Right cardiac atrium (tissue), 5 donors: ENCODE results near the gene MACO1. TPM values are rescaled to one million over a fixed set of nuclear protein-coding genes. Genes with fewer than 3 reads are reported as not detected.
"Not testable (repeated sequence)": the region's sequence is repeated elsewhere in the genome, so short reads cannot be mapped to it uniquely, and the experiment has no call there.

Source experiments
- ATAC-seq, 2 donors: fragments of 200-7000 bp; cut with Tn5 transposase; one replicate each; pipeline versions ENCODE4 v1.8.0 to v1.9.1; 2020; ENCODE audit warnings: moderate library complexity in 2 of 2, mild to moderate bottlenecking in 1 of 2
- DNase-seq, 3 donors: peaks; one replicate each; pipeline ENCODE4 v3.0.0-alpha.2; 2020
- H3K27ac ChIP-seq: one replicate; pipeline ENCODE4 v1.5.1; 2013; ENCODE audit warnings: mild to moderate bottlenecking, low read length, control low read depth, moderate library complexity
- H3K27me3 ChIP-seq: one replicate; pipeline ENCODE4 v1.6.1; 2013; ENCODE audit not compliant: control insufficient read depth, insufficient read depth
- H3K4me1 ChIP-seq: one replicate; pipeline ENCODE4 v1.6.1; 2013; ENCODE audit warnings: low read length; ENCODE audit not compliant: control insufficient read depth, insufficient read depth
- H3K4me3 ChIP-seq: one replicate; pipeline ENCODE4 v1.5.1; 2013; ENCODE audit warnings: low read length, control low read depth
- H3K9me3 ChIP-seq: one replicate; pipeline ENCODE4 v1.6.1; 2013; ENCODE audit warnings: low read length; ENCODE audit not compliant: control insufficient read depth
- WGBS: extraction: QIAGEN DNeasy Blood & Tissue Kit; methylation state at CpG from one replicate; pipeline ENCODE4 v1.1.7; 2013; 5-methylcytosine and 5-hydroxymethylcytosine counted together
- intact Hi-C, 4 donors: fragments of 100-400 bp; cut with DNase I; formaldehyde crosslinking; loops; one replicate each; pipeline versions ENCODE4 v1.11.0 to v1.14.0; 2022 to 2023
- polyA plus RNA-seq: library from polyadenylated mRNA; stranded (reverse); fragments of 200-250 nt; gene quantifications from one replicate; pipeline ENCODE4 v1.2.3, GENCODE V29; 2013
- total RNA-seq, 4 donors: library from RNA; stranded (reverse); fragmentation: NEBNext Ultra II Directional; extraction: Animal tissue kit (Norgen Biotek cat#: 25700); gene quantifications; one replicate each; pipeline ENCODE4 v1.2.1, GENCODE V29; 2021
- donor health status: healthy with polysubstance abuse.
- donor health status: DM: no; HTN: yes; CAD: no.
- donor health status: DM: no; HTN: no; CAD: no.
- donor health status: DM: no; HTN: yes; CAD: no; lungs with severe emphysema.
- donor health status: DM: yes; HTN: yes; CAD: no.

The MACO1 gene
- total and polyA plus RNA-seq, 5 donors: 8.8 to 20.2 (median 17.1) TPM

GRCh38 chr1:25437672-25438071 lies 7.0 kb downstream of the MACO1 start:
- ATAC-seq: no peak

GRCh38 chr1:25439287-25439686 lies 8.6 kb downstream of the MACO1 start:
- ATAC-seq: no peak
- no peaks in the 10 kb centered on the region for H3K9me3 ChIP-seq
- no peaks in the 10 kb centered on the region for H3K27me3 ChIP-seq
- WGBS: 98% methylated on average over 6 of the region's 6 CpGs
- H3K4me1 ChIP-seq: no peaks in the 10 kb centered on the region
- no peak overlapping the region for H3K27ac ChIP-seq
- intact Hi-C loops: loop anchor here in 1 of 4 donors (10.0 kb wide), 1 partner anchor 46 kb away; no protein-coding TSS in a partner anchor
- H3K4me3 ChIP-seq: no peak overlapping the region
- no peak for DNase-seq

More at GRCh38 chr1:25437672-25438071, 7.0 kb downstream of the MACO1 start:
- DNase-seq: no peak
- Histone ChIP-seq H3K4me3 (no peak overlapping the region), H3K27ac (no peak overlapping the region), H3K9me3 (no peaks in the 10 kb centered on the region), H3K4me1 (peaks cover 3% of the 10 kb centered on the region), H3K27me3 (no peaks in the 10 kb centered on the region)
- intact Hi-C loops: loop anchor here in 1 of 4 donors (10.0 kb wide), 1 partner anchor 47 kb away; no protein-coding TSS in a partner anchor
- WGBS: 97% methylated on average over 8 of the region's 8 CpGs

- Histone ChIP-seq H3K4me1 (no peaks in the 10 kb centered on the region), H3K9me3 (no peaks in the 10 kb centered on the region), H3K27ac (no peak overlapping the region), H3K4me3 (no peak overlapping the region), H3K27me3 (no peaks in the 10 kb centered on the region)
- intact Hi-C loops: no loop called here
- peak; percentile 29 to 80 for ATAC-seq
- 43% methylated on average over 1 of the region's 1 CpG for WGBS
- no peak for DNase-seq
Measured at GRCh38 chr1:25442178-25442577, 11.5 kb downstream of the MACO1 start.

GRCh38 chr1:25443030-25443699 lies 12.5 kb downstream of the MACO1 start:
- Histone ChIP-seq H3K27me3 (no peaks in the 10 kb centered on the region), H3K4me3 (no peak overlapping the region), H3K27ac (no peak overlapping the region), H3K9me3 (no peaks in the 10 kb centered on the region), H3K4me1 (no peaks in the 10 kb centered on the region)
- no peak for ATAC-seq
- 88% methylated on average over 4 of the region's 4 CpGs for WGBS
- no peak for DNase-seq
- intact Hi-C loops: no loop called here

- H3K9me3 ChIP-seq, H3K27me3 ChIP-seq, DNase-seq, H3K4me3 ChIP-seq, ATAC-seq, H3K4me1 ChIP-seq, H3K27ac ChIP-seq, intact Hi-C loops: not testable (repeated sequence)
- WGBS: 94% methylated on average over 5 of the region's 5 CpGs
Measured at GRCh38 chr1:25444604-25445003, 13.9 kb downstream of the MACO1 start.

- H3K27ac ChIP-seq: no peak overlapping the region
- H3K4me3 ChIP-seq: no peak overlapping the region
- ATAC-seq: no peak
- no peaks in the 10 kb centered on the region for H3K27me3 ChIP-seq
- intact Hi-C loops: no loop called here
- H3K4me1 ChIP-seq: no peaks in the 10 kb centered on the region
- no peak for DNase-seq
- WGBS: 79% methylated on average over 2 of the region's 2 CpGs
- no peaks in the 10 kb centered on the region for H3K9me3 ChIP-seq
Measured at GRCh38 chr1:25445993-25446538, 15.4 kb downstream of the MACO1 start.

- no peaks in the 10 kb centered on the region for H3K27me3 ChIP-seq
- no peaks in the 10 kb centered on the region for H3K9me3 ChIP-seq
- DNase-seq: no peak
- intact Hi-C loops: no loop called here
- no peak for ATAC-seq
- H3K4me1 ChIP-seq: no peaks in the 10 kb centered on the region
- H3K27ac ChIP-seq: no peak overlapping the region
- no peak overlapping the region for H3K4me3 ChIP-seq
Measured at GRCh38 chr1:25447547-25447946, 16.9 kb downstream of the MACO1 start.

GRCh38 chr1:25450891-25451290 lies 20.2 kb downstream of the MACO1 start:
- Histone ChIP-seq H3K4me1 (no peaks in the 10 kb centered on the region), H3K27me3 (no peaks in the 10 kb centered on the region), H3K27ac (no peak overlapping the region), H3K4me3 (no peak overlapping the region), H3K9me3 (no peaks in the 10 kb centered on the region)
- WGBS: 91% methylated on average over 2 of the region's 2 CpGs
- DNase-seq (no peak), ATAC-seq (no peak)
- intact Hi-C loops: no loop called here

GRCh38 chr1:25451908-25452307 lies 21.2 kb downstream of the MACO1 start:
- Histone ChIP-seq H3K4me3 (no peak overlapping the region), H3K4me1 (no peaks in the 10 kb centered on the region), H3K27ac (no peak overlapping the region), H3K9me3 (no peaks in the 10 kb centered on the region), H3K27me3 (no peaks in the 10 kb centered on the region)
- DNase-seq (no peak), ATAC-seq (no peak)
- 93% methylated on average over 3 of the region's 3 CpGs for WGBS
- intact Hi-C loops: no loop called here

- no peaks in the 10 kb centered on the region for H3K27me3 ChIP-seq
- DNase-seq (no peak), ATAC-seq (no peak)
- H3K9me3 ChIP-seq: no peaks in the 10 kb centered on the region
- H3K4me3 ChIP-seq: no peak overlapping the region
- no peak overlapping the region for H3K27ac ChIP-seq
- no peaks in the 10 kb centered on the region for H3K4me1 ChIP-seq
- intact Hi-C loops: no loop called here
- 82% methylated on average over 4 of the region's 4 CpGs for WGBS
Measured at GRCh38 chr1:25456502-25456901, 25.8 kb downstream of the MACO1 start.

- no peak overlapping the region for H3K27ac ChIP-seq
- 75% methylated on average over 7 of the region's 7 CpGs for WGBS
- H3K9me3 ChIP-seq: no peaks in the 10 kb centered on the region
- no peak for ATAC-seq
- peaks cover 5% of the 10 kb centered on the region for H3K4me1 ChIP-seq
- H3K4me3 ChIP-seq: no peak overlapping the region
- no peak for DNase-seq
- intact Hi-C loops: no loop called here
- no peaks in the 10 kb centered on the region for H3K27me3 ChIP-seq
Measured at GRCh38 chr1:25458541-25459298, 28.0 kb downstream of the MACO1 start.
